Measurements from ENCODE around the gene ZNF48. TPM values are rescaled to one million over a fixed set of nuclear protein-coding genes. Genes with fewer than 3 reads are reported as not detected.

ZNF48 gene
- total RNA-seq, 2 donors from 2014 or later: 9.3 to 12.2 TPM

GRCh38 chr16:30372038-30372712 is 23.0 kb upstream of the ZNF48 start:
- Histone ChIP-seq H3K9me3 (no peaks in the 10 kb centered on the region), H3K4me3 (no peak overlapping the region), H3K4me1 (peaks cover 56% of the 10 kb centered on the region), H3K27ac (peak overlapping the region in 3 of 4 donors; percentile 80 to 89 (median 89)), H3K36me3 (replicated peaks in 1 of 2; ENCODE audit: insufficient read depth in 1 of 2, low read depth in 2 of 2) (no peaks in the 10 kb centered on the region), H3K27me3 (no peaks in the 10 kb centered on the region)
- 76 to 80% methylated on average over 6 of the region's 6 CpGs for WGBS, 2 donors
- ATAC-seq (no peak), DNase-seq (peak in 1 of 4 donors; percentile 35)
- intact Hi-C loops (cut with DNase I): no loop called here
- TF ChIP-seq POLR2A (IDR thresholded peaks at IDR 0.05) (no peak), CTCF (IDR thresholded peaks at IDR 0.05) (no peak)

GRCh38 chr16:30372725-30373124 is 22.5 kb upstream of the ZNF48 start:
- WGBS, 2 donors: 70 to 81% methylated on average over 5 of the region's 5 CpGs
- Histone ChIP-seq H3K27ac (peak overlapping the region in 3 of 4 donors; percentile 80 to 89 (median 89)), H3K4me1 (peaks cover 56% of the 10 kb centered on the region), H3K9me3 (no peaks in the 10 kb centered on the region), H3K4me3 (no peak overlapping the region), H3K27me3 (no peaks in the 10 kb centered on the region), H3K36me3 (replicated peaks in 1 of 2; ENCODE audit: insufficient read depth in 1 of 2, low read depth in 2 of 2) (no peaks in the 10 kb centered on the region)
- TF ChIP-seq CTCF (IDR thresholded peaks at IDR 0.05) (no peak), POLR2A (IDR thresholded peaks at IDR 0.05) (no peak)
- intact Hi-C loops (cut with DNase I): no loop called here
- no peak for DNase-seq
- ATAC-seq: no peak

- Histone ChIP-seq H3K4me3 (no peak within 1 kb of the TSS), H3K9me3 (no peaks in the 10 kb centered on the region), H3K4me1 (peaks cover 49% of the 10 kb centered on the region), H3K27me3 (no peaks in the 10 kb centered on the region), H3K27ac (peak within 1 kb of the TSS; percentile 23 to 89 (median 84)), H3K36me3 (replicated peaks in 1 of 2; ENCODE audit: insufficient read depth in 1 of 2, low read depth in 2 of 2) (no peaks in the 10 kb centered on the region)
- intact Hi-C loops (cut with DNase I): no loop called here
- 98 to 100% methylated on average over 5 to 6 of the region's 6 CpGs for WGBS, 2 donors
- DNase-seq (no peak), ATAC-seq (no peak)
- no peak for TF ChIP-seq CTCF (IDR thresholded peaks at IDR 0.05)
- TF ChIP-seq POLR2A (IDR thresholded peaks at IDR 0.05): no peak
Measured at GRCh38 chr16:30374538-30374937, 20.7 kb upstream of the ZNF48 start, which contains the start of gene MYL11. Gene MYL11, plus strand, starts transcription at chr16:30374802. Its CDS starts 56 bp downstream, at chr16:30374858.

GRCh38 chr16:30375864-30376263 is 19.4 kb upstream of the ZNF48 start:
- Histone ChIP-seq H3K36me3 (replicated peaks in 1 of 2; ENCODE audit: insufficient read depth in 1 of 2, low read depth in 2 of 2) (no peaks in the 10 kb centered on the region), H3K4me1 (peaks cover 48% of the 10 kb centered on the region), H3K9me3 (no peaks in the 10 kb centered on the region), H3K27me3 (no peaks in the 10 kb centered on the region), H3K27ac (no peak overlapping the region), H3K4me3 (no peak overlapping the region)
- intact Hi-C loops (cut with DNase I): no loop called here
- DNase-seq (no peak), ATAC-seq (no peak)
- no peak for TF ChIP-seq POLR2A (IDR thresholded peaks at IDR 0.05)
- 78 to 86% methylated on average over 6 to 8 of the region's 8 CpGs for WGBS, 2 donors

GRCh38 chr16:30376461-30376902 is 18.7 kb upstream of the ZNF48 start:
- H3K27me3 ChIP-seq: no peaks in the 10 kb centered on the region
- intact Hi-C loops (cut with DNase I): no loop called here
- no peak for TF ChIP-seq CTCF (IDR thresholded peaks at IDR 0.05)
- TF ChIP-seq POLR2A (IDR thresholded peaks at IDR 0.05): no peak
- H3K9me3 ChIP-seq: no peaks in the 10 kb centered on the region
- H3K36me3 ChIP-seq (replicated peaks in 1 of 2; ENCODE audit: insufficient read depth in 1 of 2, low read depth in 2 of 2): no peaks in the 10 kb centered on the region
- H3K4me3 ChIP-seq: no peak overlapping the region
- peak overlapping the region in 3 of 4 donors; percentile 96 to 100 (median 97) for H3K27ac ChIP-seq
- DNase-seq (no peak), ATAC-seq (no peak)
- H3K4me1 ChIP-seq: peaks cover 42% of the 10 kb centered on the region
- WGBS, 2 donors: 92% methylated on average over 2 to 8 of the region's 8 CpGs
